ENCODE results near the gene ADARB2. TPM values are rescaled to one million over a fixed set of nuclear protein-coding genes. Genes with fewer than 3 reads are reported as not detected.
"Not testable (repeated sequence)": the region's sequence is repeated elsewhere in the genome, so short reads cannot be mapped to it uniquely, and the experiment has no call there.

The ADARB2 gene
- total RNA-seq, 1 donor from 2014 or later = not detected

GRCh38 chr10:1166828-1167275 is 570.5 kb downstream of the ADARB2 start:
- TF ChIP-seq, protein P1, sequence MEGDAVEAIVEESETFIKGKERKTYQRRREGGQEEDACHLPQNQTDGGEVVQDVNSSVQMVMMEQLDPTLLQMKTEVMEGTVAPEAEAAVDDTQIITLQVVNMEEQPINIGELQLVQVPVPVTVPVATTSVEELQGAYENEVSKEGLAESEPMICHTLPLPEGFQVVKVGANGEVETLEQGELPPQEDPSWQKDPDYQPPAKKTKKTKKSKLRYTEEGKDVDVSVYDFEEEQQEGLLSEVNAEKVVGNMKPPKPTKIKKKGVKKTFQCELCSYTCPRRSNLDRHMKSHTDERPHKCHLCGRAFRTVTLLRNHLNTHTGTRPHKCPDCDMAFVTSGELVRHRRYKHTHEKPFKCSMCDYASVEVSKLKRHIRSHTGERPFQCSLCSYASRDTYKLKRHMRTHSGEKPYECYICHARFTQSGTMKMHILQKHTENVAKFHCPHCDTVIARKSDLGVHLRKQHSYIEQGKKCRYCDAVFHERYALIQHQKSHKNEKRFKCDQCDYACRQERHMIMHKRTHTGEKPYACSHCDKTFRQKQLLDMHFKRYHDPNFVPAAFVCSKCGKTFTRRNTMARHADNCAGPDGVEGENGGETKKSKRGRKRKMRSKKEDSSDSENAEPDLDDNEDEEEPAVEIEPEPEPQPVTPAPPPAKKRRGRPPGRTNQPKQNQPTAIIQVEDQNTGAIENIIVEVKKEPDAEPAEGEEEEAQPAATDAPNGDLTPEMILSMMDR (IDR thresholded peaks at IDR 0.05) = no peak
- intact Hi-C loops (cut with DNase I) = no loop called here
- Histone ChIP-seq H3K9me3 (no peaks in the 10 kb centered on the region), H3K4me3 (no peak overlapping the region), H3K27me3 (no peaks in the 10 kb centered on the region), H3K27ac (no peak overlapping the region), H3K36me3 (no peaks in the 10 kb centered on the region), H3K4me1 (no peaks in the 10 kb centered on the region)
- no peak for DNase-seq (ENCODE audit: low spot score in 2 of 2)

DNA sequence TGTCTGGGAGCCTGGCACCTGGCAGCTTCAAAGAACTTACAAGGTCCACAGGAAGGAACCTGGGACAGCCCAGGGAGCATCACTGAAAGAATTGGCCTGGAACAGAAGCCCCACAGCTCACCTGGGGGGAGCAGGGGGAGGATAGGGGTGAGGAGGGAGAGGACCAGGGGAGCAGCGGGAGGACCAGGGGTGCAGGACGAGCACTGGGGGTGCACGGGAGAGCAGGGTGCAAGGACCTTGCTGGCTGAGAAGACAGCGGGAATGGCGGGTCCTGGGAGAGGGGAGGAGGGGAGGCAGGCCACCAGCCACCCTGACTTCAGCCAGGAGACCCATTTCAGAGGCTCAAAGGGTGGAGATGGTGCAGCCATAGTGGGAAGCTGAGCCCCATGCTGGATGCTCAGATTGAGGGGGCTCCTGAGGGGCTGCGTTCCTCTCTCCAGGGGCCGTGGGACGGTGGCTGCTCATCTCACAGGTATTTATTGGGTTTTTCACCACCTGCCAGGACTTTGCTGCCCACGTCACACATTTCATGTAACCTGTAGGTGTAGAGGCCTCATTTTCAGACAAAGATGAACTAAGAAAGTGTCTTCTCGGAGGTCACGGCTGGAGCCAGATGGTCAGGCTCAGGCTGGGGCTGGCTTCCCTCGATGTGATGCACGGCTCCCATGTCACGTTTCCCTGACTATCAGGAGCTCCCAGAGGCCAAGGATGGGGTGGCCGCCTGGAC is 571.1 kb downstream of the ADARB2 start:
- Histone ChIP-seq H3K9me3 (no peaks in the 10 kb centered on the region), H3K4me1 (no peaks in the 10 kb centered on the region), H3K36me3 (no peaks in the 10 kb centered on the region), H3K4me3 (no peak overlapping the region), H3K27ac (no peak overlapping the region), H3K27me3 (no peaks in the 10 kb centered on the region)
- intact Hi-C loops (cut with DNase I) = no loop called here
- DNase-seq (ENCODE audit: low spot score in 2 of 2) = no peak
- TF ChIP-seq, protein P1 (IDR thresholded peaks at IDR 0.05) = no peak

DNA sequence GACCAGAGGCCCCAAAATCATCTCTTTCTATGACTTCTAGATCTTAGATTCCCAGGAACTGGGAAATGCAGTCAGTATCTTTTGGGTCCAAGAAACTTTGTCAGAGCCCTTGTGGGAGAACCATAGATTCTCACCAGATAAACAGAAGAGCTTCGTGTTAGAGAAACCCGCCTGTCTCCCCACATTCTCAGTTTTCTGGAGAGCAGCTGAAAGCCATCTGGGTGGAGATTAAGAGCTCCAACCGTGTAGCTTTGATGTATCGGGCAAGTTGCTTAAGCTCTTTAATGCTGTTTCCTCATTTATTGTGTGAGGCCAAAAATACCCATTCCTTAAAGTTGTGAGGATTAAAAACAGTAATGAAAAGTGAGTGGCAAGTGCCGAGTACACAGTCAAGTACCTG is 573.5 kb downstream of the ADARB2 start:
- no peaks in the 10 kb centered on the region for H3K9me3 ChIP-seq
- H3K4me1 ChIP-seq = no peaks in the 10 kb centered on the region
- no peaks in the 10 kb centered on the region for H3K36me3 ChIP-seq
- H3K4me3 ChIP-seq = no peak overlapping the region
- H3K27me3 ChIP-seq = no peaks in the 10 kb centered on the region
- H3K27ac ChIP-seq = no peak overlapping the region
- intact Hi-C loops (cut with DNase I) = no loop called here
- DNase-seq (ENCODE audit: low spot score in 2 of 2) = no peak
- TF ChIP-seq, protein P1 (IDR thresholded peaks at IDR 0.05) = no peak

DNA sequence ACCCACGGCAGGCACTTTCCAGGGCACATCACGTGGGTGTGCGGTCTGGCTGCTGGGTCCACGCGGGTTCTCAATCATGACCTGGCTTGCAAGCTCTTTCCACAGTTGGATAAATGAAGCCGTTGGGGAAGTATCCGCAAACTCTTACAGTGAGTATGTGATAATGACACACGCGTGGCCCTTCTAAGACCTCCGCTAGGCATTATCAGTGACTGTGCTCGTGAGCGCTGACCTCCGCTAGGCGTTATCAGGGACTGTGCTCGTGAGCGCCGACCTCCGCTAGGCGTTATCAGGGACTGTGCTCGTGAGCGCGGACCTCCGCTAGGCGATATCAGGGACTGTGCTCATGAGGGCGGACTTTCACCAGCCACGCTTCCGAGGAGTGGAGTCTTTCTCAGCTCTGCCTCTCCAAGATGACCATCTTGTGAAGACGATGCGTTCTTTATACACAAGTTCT is 574.1 kb downstream of the ADARB2 start:
- no peaks in the 10 kb centered on the region for H3K27me3 ChIP-seq
- H3K4me3 ChIP-seq = no peak overlapping the region
- intact Hi-C loops (cut with DNase I) = no loop called here
- peak in 1 of 2 donors; percentile 37 for DNase-seq (ENCODE audit: low spot score in 2 of 2)
- H3K9me3 ChIP-seq = no peaks in the 10 kb centered on the region
- H3K4me1 ChIP-seq = no peaks in the 10 kb centered on the region
- TF ChIP-seq, protein P1 (IDR thresholded peaks at IDR 0.05) = no peak
- no peak overlapping the region for H3K27ac ChIP-seq
- H3K36me3 ChIP-seq = no peaks in the 10 kb centered on the region

DNA sequence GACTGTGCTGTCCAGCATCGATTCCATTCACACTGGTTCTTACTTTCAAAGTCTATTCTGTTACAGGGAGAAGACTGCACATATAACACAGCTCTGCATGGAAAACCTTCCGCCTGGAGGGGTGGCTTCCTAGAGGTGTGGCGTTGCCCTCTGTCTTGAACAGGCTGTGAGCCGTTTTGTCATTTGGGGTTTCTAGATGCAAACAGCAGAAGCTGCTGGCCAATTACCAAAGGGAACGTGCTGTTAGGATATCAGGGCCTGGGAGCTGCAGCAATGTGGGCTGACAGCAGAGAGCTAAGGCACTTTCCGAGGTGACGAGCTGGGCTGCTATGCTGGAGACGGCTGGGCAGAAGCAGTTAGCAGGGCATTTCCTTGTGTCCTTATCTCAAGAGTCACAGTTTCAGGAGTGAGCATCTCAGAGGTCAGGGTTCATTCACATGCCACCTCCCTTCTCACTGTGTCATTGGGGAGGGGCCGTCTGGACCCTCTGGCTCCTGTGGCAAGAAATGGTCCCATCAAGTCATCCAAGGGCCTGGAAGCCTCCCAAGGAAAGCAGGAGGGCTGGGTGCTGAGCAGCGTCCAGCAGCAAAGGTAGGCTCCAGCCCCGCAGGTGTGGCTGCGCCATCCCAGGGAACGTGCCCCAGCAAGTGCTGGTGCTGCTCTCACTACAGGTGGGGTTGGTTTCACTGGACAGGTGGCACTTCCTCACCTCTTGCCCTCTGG is 574.7 kb downstream of the ADARB2 start:
- no peak for DNase-seq (ENCODE audit: low spot score in 2 of 2)
- no peak overlapping the region for H3K4me3 ChIP-seq
- no peaks in the 10 kb centered on the region for H3K27me3 ChIP-seq
- H3K4me1 ChIP-seq = no peaks in the 10 kb centered on the region
- H3K36me3 ChIP-seq = no peaks in the 10 kb centered on the region
- H3K27ac ChIP-seq = no peak overlapping the region
- no peaks in the 10 kb centered on the region for H3K9me3 ChIP-seq
- intact Hi-C loops (cut with DNase I) = no loop called here
- TF ChIP-seq, protein P1 (IDR thresholded peaks at IDR 0.05) = no peak

GRCh38 chr10:1161315-1161673 is 576.0 kb downstream of the ADARB2 start:
- DNase-seq (ENCODE audit: low spot score in 2 of 2); H3K27me3 ChIP-seq; H3K4me1 ChIP-seq; H3K9me3 ChIP-seq; intact Hi-C loops (cut with DNase I); H3K4me3 ChIP-seq; H3K27ac ChIP-seq; H3K36me3 ChIP-seq: not testable (repeated sequence)

All from ascending aorta (tissue), 2 donors.